GM23248 (cell line): ENCODE data around the gene WNT5B. TPM values are rescaled to one million over a fixed set of nuclear protein-coding genes. Genes with fewer than 3 reads are reported as not detected.

Source experiments
- DNase-seq: peaks from one replicate; pipeline ENCODE4 v3.0.0-alpha.2; 2015
- H2AFZ ChIP-seq: fragments of 200-600 bp; sonication (generic); 2 replicates; pipeline ENCODE4 v1.6.1; 2016; ENCODE audit warnings: antibody characterized with exemption
- H3F3A ChIP-seq: fragments of 200-600 bp; sonication (generic); 2 replicates; pipeline ENCODE4 v1.6.1; 2016; ENCODE audit warnings: mild to moderate bottlenecking, antibody characterized with exemption, mixed run types; ENCODE audit not compliant: insufficient read depth
- H3K27ac ChIP-seq: fragments of 200-600 bp; sonication (generic); 2 replicates; pipeline ENCODE4 v1.5.1; 2016; ENCODE audit warnings: mild to moderate bottlenecking
- H3K27me3 ChIP-seq: fragments of 200-600 bp; sonication (generic); replicated peaks from 2 replicates; pipeline ENCODE4 v1.6.1; 2016; ENCODE audit warnings: mild to moderate bottlenecking; ENCODE audit not compliant: insufficient read depth
- H3K36me3 ChIP-seq: fragments of 200-600 bp; sonication (generic); 2 replicates; pipeline ENCODE4 v1.6.1; 2016; ENCODE audit warnings: low read depth, mild to moderate bottlenecking
- H3K4me1 ChIP-seq: fragments of 200-600 bp; sonication (generic); 2 replicates; pipeline ENCODE4 v1.6.1; 2016; ENCODE audit warnings: mild to moderate bottlenecking; ENCODE audit not compliant: insufficient read depth
- H3K4me2 ChIP-seq: fragments of 200-600 bp; sonication (generic); one replicate; pipeline ENCODE4 v1.6.1; 2016; ENCODE audit warnings: mild to moderate bottlenecking; ENCODE audit not compliant: unreplicated experiment
- H3K4me3 ChIP-seq: fragments of 200-600 bp; sonication (generic); 2 replicates; pipeline ENCODE4 v1.5.1; 2016; ENCODE audit warnings: mild to moderate bottlenecking
- H3K79me2 ChIP-seq: fragments of 200-600 bp; sonication (generic); 2 replicates; pipeline ENCODE4 v1.6.1; 2016; ENCODE audit warnings: mild to moderate bottlenecking; ENCODE audit not compliant: insufficient read depth
- H3K9ac ChIP-seq: fragments of 200-600 bp; sonication (generic); 2 replicates; pipeline ENCODE4 v1.6.1; 2016; ENCODE audit warnings: mild to moderate bottlenecking
- H3K9me2 ChIP-seq: fragments of 200-600 bp; sonication (generic); 2 replicates; pipeline ENCODE4 v1.6.1; 2016; ENCODE audit warnings: mixed run types, mild to moderate bottlenecking, moderate library complexity; ENCODE audit not compliant: insufficient read depth
- H3K9me3 ChIP-seq: fragments of 200-600 bp; sonication (generic); one replicate; pipeline ENCODE4 v1.6.1; 2017; ENCODE audit warnings: low read depth
- H4K20me1 ChIP-seq: fragments of 200-600 bp; sonication (generic); 2 replicates; pipeline ENCODE4 v1.6.0; 2016; ENCODE audit not compliant: insufficient read depth
- EZH2 ChIP-seq: fragments of 200-600 bp; sonication (generic); IDR thresholded peaks from 2 replicates; pipeline ENCODE4 v1.6.1; 2018; ENCODE audit warnings: antibody characterized with exemption, mild to moderate bottlenecking; ENCODE audit not compliant: insufficient read depth, poor library complexity, severe bottlenecking
- EZH2phosphoT487 ChIP-seq: fragments of 200-600 bp; sonication (generic); IDR thresholded peaks from 2 replicates; pipeline ENCODE4 v1.6.1; 2018; ENCODE audit warnings: antibody characterized with exemption, moderate library complexity, mild to moderate bottlenecking, low read depth; ENCODE audit not compliant: insufficient read depth
- WGBS, 2 experiments: methylation state at CpG; one replicate each; pipeline ENCODE4 v1.1.6; 2015 to 2017; ENCODE audit warnings: low lambda C conversion rate in 2 of 2, low coverage in 1 of 2; ENCODE audit errors: missing lambda C conversion rate in 2 of 2; 5-methylcytosine and 5-hydroxymethylcytosine counted together
- in situ Hi-C: fragments of 300-500 bp; cut with MboI; formaldehyde crosslinking; loops from 2 replicates; pipeline ENCODE4 v1.15.0; 2020
- polyA plus RNA-seq: library from polyadenylated mRNA; unstranded; fragments of >200 nt; fragmentation: Nextera tagmentation; extraction: Ambion mirVana; gene quantifications from 2 replicates; pipeline ENCODE4 v1.2.1, GENCODE V29; 2016
- total RNA-seq: library from RNA; depleted of rRNA; stranded (reverse); fragments of >200 nt; shearing (Covaris generic); gene quantifications from 2 replicates; pipeline ENCODE4 v1.2.3, GENCODE V29; 2014

WNT5B gene
- total and polyA plus RNA-seq, 2 experiments from 2014 or later = 50.1 to 505 TPM

DNA sequence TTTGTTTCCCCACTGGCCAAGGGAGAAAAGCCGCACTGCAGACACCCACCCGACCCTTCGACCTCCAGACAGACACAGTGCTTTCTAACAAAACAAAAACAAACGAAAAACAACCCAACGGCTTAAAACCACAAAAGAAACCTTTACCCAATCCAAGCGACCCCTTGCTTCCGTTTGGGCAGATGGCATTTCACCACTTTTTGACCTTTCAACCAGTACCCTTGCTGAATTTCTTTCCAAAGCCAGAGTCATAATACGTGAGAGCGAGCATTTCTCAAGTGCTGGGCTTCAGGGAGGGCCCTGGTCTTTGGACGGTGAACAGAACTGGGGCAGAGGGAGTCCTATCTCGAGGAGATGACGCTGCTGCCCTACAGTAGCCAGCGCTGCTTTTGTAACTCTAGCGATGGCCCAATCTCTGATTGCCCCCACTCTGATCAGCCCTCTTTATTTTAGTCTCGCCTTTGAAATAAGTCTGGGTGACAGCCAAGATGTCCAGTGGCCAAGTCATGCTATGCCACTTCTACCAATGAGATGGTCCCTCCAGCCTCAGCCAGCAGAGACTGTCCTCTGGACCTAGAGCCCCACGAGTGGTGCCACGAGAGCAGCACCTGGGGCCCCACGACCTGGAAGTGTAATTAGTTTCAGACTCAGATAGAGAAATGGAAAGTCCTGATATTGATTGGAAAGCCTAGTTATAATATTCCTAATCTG, 40.0 kb downstream of the WNT5B start:
- H3K4me1 ChIP-seq = no peaks in the 10 kb centered on the region
- H3K9me3 ChIP-seq = no peaks in the 10 kb centered on the region
- H4K20me1 ChIP-seq = no peaks in the 10 kb centered on the region
- no peak overlapping the region for H2AFZ ChIP-seq
- H3K4me2 ChIP-seq = no peak overlapping the region
- H3K4me3 ChIP-seq = no peak overlapping the region
- H3K79me2 ChIP-seq = no peaks in the 10 kb centered on the region
- WGBS, 2 experiments = 84% methylated on average over 18 of the region's 18 CpGs
- no peak overlapping the region for H3K9ac ChIP-seq
- peaks cover 24% of the 10 kb centered on the region for H3F3A ChIP-seq
- no peaks in the 10 kb centered on the region for H3K27me3 ChIP-seq
- TF ChIP-seq EZH2 = no peak
- TF ChIP-seq EZH2phosphoT487 = no peak
- in situ Hi-C loops = loop anchor here (25.0 kb wide), 1 partner anchor 918 kb away; no protein-coding TSS in a partner anchor
- H3K36me3 ChIP-seq = no peaks in the 10 kb centered on the region
- no peak overlapping the region for H3K27ac ChIP-seq
- no peaks in the 10 kb centered on the region for H3K9me2 ChIP-seq
- DNase-seq = no peak

DNA sequence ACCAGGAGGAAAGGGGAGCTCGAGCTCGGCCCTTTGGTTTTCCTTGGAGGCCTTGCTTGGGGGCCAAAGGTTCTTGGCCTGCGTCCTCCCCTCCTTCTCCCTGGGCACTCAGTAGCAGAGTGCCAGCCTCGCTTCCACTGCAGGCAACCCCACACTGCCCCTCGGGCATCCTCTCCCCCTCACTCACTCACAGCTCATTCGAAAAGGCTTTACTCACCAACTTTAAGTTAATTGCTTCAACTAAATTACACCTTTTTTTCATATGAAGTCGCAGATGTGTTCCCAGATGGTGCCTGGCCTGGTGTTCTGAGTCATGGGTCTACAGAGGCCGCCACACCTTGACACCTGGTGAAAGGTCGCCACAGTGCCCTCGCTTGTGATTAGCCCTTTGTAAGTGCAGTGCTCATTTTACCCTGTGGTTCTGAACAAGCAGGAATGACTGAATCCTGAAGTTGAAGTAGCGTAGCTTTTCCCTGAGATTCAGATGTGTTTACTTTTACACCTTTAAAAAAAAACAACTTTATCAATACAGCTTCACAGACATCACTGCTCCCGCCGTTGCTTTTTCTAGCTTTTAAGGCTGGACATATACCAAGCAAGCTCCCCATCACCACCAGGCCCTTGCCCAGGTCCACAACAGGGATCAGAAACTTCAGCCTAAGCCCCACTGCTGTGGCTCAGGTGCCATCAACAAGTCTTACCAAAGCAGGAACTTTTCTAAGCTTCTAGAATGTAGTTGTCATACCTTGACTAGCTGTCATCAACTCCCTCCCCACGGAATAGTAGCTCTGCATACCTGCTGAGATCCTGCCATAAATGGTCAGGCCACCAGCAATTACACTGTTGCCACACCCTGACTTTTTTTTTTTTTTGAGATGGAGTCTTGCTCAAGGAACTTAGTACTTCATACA, 41.6 kb downstream of the WNT5B start:
- Histone ChIP-seq H4K20me1 (no peaks in the 10 kb centered on the region), H3K9me2 (no peaks in the 10 kb centered on the region), H3F3A (peaks cover 13% of the 10 kb centered on the region), H3K9me3 (no peaks in the 10 kb centered on the region), H3K4me1 (no peaks in the 10 kb centered on the region), H3K9ac (no peak overlapping the region), H3K36me3 (no peaks in the 10 kb centered on the region), H3K4me2 (no peak overlapping the region), H3K4me3 (no peak overlapping the region), H3K27me3 (no peaks in the 10 kb centered on the region), H3K79me2 (no peaks in the 10 kb centered on the region), H2AFZ (no peak overlapping the region), H3K27ac (no peak overlapping the region)
- no peak for TF ChIP-seq EZH2
- no peak for TF ChIP-seq EZH2phosphoT487
- in situ Hi-C loops = loop anchor here (25.0 kb wide), 1 partner anchor 917 kb away; no protein-coding TSS in a partner anchor
- DNase-seq = no peak
- WGBS, 2 experiments = 69 to 78% methylated on average over 13 to 14 of the region's 14 CpGs

DNA sequence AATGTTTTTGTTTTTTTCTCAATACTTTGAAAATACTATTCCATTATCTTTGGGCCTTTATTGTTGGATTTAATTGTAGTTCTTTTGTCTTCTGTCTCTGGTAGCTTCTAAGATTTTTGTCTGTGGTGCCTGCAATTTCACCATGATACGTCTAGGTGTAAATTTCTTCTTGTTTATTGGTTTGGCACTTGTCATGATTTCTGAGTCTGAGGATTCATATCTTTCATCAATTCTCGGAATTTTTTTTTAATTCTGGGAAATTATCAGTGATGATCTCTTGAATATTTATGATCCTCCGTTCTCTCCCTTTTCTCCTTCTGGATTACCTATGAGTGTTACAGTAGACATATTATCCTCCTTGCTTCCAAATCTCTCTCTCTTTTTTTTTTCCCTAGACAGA, 47.0 kb downstream of the WNT5B start:
- Histone ChIP-seq H3K9ac (no peak overlapping the region), H3K4me1 (no peaks in the 10 kb centered on the region), H3F3A (no peaks in the 10 kb centered on the region; the same call in 1 of the 2 replicates), H3K9me2 (no peaks in the 10 kb centered on the region), H3K27ac (no peak overlapping the region), H3K4me3 (no peak overlapping the region), H3K79me2 (no peaks in the 10 kb centered on the region), H3K27me3 (no peaks in the 10 kb centered on the region), H3K4me2 (no peak overlapping the region), H3K9me3 (no peaks in the 10 kb centered on the region), H4K20me1 (no peaks in the 10 kb centered on the region), H3K36me3 (no peaks in the 10 kb centered on the region), H2AFZ (no peak overlapping the region)
- TF ChIP-seq EZH2 = no peak
- no peak for TF ChIP-seq EZH2phosphoT487
- no peak for DNase-seq
- in situ Hi-C loops = no loop called here
- 73 to 79% methylated on average over 3 of the region's 3 CpGs for WGBS, 2 experiments

DNA sequence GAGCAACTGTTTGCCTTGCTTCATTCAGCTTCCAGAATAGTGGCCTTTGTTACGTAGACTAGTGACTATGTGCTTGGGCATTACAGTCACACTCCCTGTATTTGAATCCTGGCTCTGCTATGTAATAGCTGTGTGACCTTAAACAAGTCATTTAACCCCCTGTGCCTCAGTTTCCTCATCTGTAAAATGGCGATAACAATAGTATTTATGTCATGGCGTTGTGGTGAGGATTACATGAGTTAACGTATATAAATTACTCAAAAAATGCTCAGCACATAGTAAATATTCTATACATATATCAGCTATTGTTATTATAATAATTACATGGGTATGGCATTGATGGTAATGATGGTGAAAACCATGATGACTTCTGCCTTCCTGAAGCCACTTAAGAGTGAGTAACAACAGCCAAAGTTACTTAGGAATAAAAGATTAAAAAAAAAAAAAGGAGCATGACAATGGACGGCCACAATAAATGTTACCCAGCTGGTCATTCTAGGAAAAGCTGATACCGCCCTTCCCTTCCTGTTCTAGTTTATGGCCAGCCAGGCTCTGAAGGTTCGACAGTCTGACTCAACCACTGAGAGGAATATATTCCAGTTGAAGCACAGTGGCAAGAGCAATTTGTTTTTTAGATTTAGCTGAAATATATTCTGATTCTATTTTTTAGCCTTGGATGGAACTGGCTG, 51.9 kb downstream of the WNT5B start:
- Histone ChIP-seq H3K27me3 (no peaks in the 10 kb centered on the region), H3K36me3 (no peaks in the 10 kb centered on the region), H3F3A (no peaks in the 10 kb centered on the region), H3K4me3 (no peak overlapping the region), H4K20me1 (no peaks in the 10 kb centered on the region), H3K9me2 (no peaks in the 10 kb centered on the region), H3K9me3 (no peaks in the 10 kb centered on the region), H3K4me1 (no peaks in the 10 kb centered on the region), H3K27ac (no peak overlapping the region), H2AFZ (no peak overlapping the region), H3K79me2 (no peaks in the 10 kb centered on the region), H3K4me2 (no peak overlapping the region), H3K9ac (no peak overlapping the region)
- WGBS, 2 experiments = 64 to 72% methylated on average over 7 of the region's 7 CpGs
- TF ChIP-seq EZH2phosphoT487 (no peak), EZH2 (no peak)
- no peak for DNase-seq
- in situ Hi-C loops = no loop called here
